Thyroid gland (tissue), 4 donors: ENCODE data around the gene BRSK2.

Source experiments
- CTCF ChIP-seq, 6 experiments: fragments of 200-600 bp in 3 of 6; fragments of 450-650 bp in 3 of 6; sonication (generic) in 3 of 6; IDR thresholded peaks; one replicate each; pipeline ENCODE4 v1.5.1; 2016 to 2019; ENCODE audit warnings: antibody characterized with exemption in 6 of 6, mild to moderate bottlenecking in 2 of 6, inconsistent platforms in 1 of 6, moderate library complexity in 1 of 6
- POLR2A ChIP-seq, 2 donors: fragments of 450-650 bp; IDR thresholded peaks; one replicate each; pipeline ENCODE4 v1.6.1; 2017; ENCODE audit warnings: antibody characterized with exemption in 2 of 2, mild to moderate bottlenecking in 2 of 2, moderate library complexity in 1 of 2

DNA sequence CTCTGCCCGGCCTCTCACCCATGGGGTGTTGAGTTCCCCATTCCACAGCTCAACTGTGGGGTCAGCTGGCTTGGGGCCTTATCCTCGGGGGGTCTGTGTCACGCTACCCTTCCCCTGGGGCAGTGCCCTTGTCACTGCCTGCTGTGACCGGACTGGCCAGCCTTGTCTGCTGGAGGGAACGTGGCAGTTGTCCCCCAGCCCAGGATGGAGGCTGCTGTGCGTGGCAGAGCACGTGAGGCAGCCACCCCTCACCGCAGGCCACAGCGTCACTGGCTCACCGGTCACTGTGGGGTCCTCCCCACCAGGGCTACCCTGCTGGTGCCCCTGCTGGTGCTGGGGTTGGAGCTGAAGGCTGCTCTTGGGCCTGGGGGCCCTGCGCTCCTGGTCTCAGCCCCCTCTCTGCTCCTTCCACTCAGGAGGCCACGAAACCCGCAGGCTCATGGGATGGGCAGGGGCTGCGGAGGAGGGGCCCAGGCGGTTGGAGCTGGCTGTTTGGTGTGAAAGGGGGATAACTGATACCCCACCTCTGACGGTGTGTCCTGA is 13.4 kb downstream of the BRSK2 start:
- TF ChIP-seq CTCF (IDR thresholded peaks at IDR 0.05) (no peak), POLR2A (IDR thresholded peaks at IDR 0.05) (no peak)
